Measurements from ENCODE around the gene E2F8. TPM values are rescaled to one million over a fixed set of nuclear protein-coding genes. Genes with fewer than 3 reads are reported as not detected.

Gene E2F8
- total RNA-seq, 1 experiment from 2014 or later: 11.3 TPM

GRCh38 chr11:19216709-19217374, 23.9 kb downstream of the E2F8 start:
- H3K27me3 Mint-ChIP-seq (ENCODE audit: low read depth): peaks cover 4% of the 10 kb centered on the region
- peaks cover 0 to 7% of the 10 kb centered on the region in 2 experiments; a peak in 2 of 4 replicates for H3K4me1 Mint-ChIP-seq

More at GRCh38 chr11:19216709-19217374, 23.9 kb downstream of the E2F8 start:
- Histone ChIP-seq H3K9me3 (ENCODE audit: control insufficient read depth, low read depth, low read length) (no peaks in the 10 kb centered on the region), H4K8ac (replicated peaks; ENCODE audit: insufficient read length, low read depth, low read length) (no peak overlapping the region), H3K14ac (ENCODE audit: insufficient read depth, low read length) (no peak overlapping the region), H4K20me1 (ENCODE audit: control insufficient read depth, insufficient read depth, insufficient read length) (no peaks in the 10 kb centered on the region), H3K4me2 (ENCODE audit: insufficient read depth, insufficient read length, low read length) (no peak overlapping the region), H3K79me1 (ENCODE audit: insufficient read depth, low read depth, low read length, poor library complexity, severe bottlenecking) (no peaks in the 10 kb centered on the region), H2BK5ac (ENCODE audit: insufficient read length, low read length) (no peak overlapping the region), H2AK5ac (ENCODE audit: insufficient read length, low read length) (no peak overlapping the region), H3T11ph (ENCODE audit: low read length) (no peak overlapping the region), H2AFZ (ENCODE audit: low read length) (no peak overlapping the region), H2BK12ac (ENCODE audit: insufficient read length, low read depth, low read length) (no peak overlapping the region), H3K27me3 (ENCODE audit: insufficient read depth, low read length) (no peaks in the 10 kb centered on the region), H3K9ac (ENCODE audit: extremely low read depth, insufficient read length, low read length) (no peak overlapping the region), H3K23me2 (ENCODE audit: insufficient read length, low read depth, low read length, poor library complexity, severe bottlenecking) (no peaks in the 10 kb centered on the region), H4K91ac (ENCODE audit: insufficient read length, low read depth, low read length) (no peak overlapping the region), H2BK20ac (ENCODE audit: low read depth, low read length, poor library complexity, severe bottlenecking) (no peak overlapping the region), H3K23ac (ENCODE audit: insufficient read length, low read depth, low read length) (no peak overlapping the region), H3K79me2 (ENCODE audit: insufficient read depth, low read length) (no peaks in the 10 kb centered on the region), H2BK120ac (ENCODE audit: low read depth, low read length, poor library complexity, severe bottlenecking) (no peak overlapping the region), H3K18ac (ENCODE audit: insufficient read length, low read depth, low read length) (no peak overlapping the region), H3K4me1 (ENCODE audit: insufficient read depth, low read length) (peaks cover 3% of the 10 kb centered on the region; the same call in 1 of the 2 replicates), H3K56ac (ENCODE audit: insufficient read length, low read depth, low read length) (no peak overlapping the region), H3K4ac (ENCODE audit: low read depth, low read length) (no peak overlapping the region), H2BK15ac (ENCODE audit: low read depth, low read length) (no peak overlapping the region), H4K5ac (ENCODE audit: insufficient read length, low read depth, low read length) (no peak overlapping the region), H3K27ac (ENCODE audit: insufficient read length, low read depth, low read length) (no peak overlapping the region)
- TF ChIP-seq, protein P1, sequence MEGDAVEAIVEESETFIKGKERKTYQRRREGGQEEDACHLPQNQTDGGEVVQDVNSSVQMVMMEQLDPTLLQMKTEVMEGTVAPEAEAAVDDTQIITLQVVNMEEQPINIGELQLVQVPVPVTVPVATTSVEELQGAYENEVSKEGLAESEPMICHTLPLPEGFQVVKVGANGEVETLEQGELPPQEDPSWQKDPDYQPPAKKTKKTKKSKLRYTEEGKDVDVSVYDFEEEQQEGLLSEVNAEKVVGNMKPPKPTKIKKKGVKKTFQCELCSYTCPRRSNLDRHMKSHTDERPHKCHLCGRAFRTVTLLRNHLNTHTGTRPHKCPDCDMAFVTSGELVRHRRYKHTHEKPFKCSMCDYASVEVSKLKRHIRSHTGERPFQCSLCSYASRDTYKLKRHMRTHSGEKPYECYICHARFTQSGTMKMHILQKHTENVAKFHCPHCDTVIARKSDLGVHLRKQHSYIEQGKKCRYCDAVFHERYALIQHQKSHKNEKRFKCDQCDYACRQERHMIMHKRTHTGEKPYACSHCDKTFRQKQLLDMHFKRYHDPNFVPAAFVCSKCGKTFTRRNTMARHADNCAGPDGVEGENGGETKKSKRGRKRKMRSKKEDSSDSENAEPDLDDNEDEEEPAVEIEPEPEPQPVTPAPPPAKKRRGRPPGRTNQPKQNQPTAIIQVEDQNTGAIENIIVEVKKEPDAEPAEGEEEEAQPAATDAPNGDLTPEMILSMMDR (conservative IDR thresholded peaks at IDR 0.05): no peak
- no peaks in the 10 kb centered on the region for H3K9me3 Mint-ChIP-seq
- H3K4me3 Mint-ChIP-seq: no peak overlapping the region
- no peak overlapping the region for H3K27ac Mint-ChIP-seq
- H3K36me3 Mint-ChIP-seq (ENCODE audit: insufficient read depth in 1 of 3, low read depth in 3 of 3): no peaks in the 10 kb centered on the region
- no CpG with 5 or more reads among the region's 3 CpGs for WGBS (ENCODE audit: extremely low coverage, insufficient read length, low lambda C conversion rate)
- DNase-seq: no peak
